Tibial nerve (tissue), 4 donors: ENCODE data around the gene VWA7. TPM values are rescaled to one million over a fixed set of nuclear protein-coding genes. Genes with fewer than 3 reads are reported as not detected.
A peak's percentile ranks its signal among the peaks of the same experiment; 100 is the strongest.

Experiments used
- DNase-seq, 2 donors: peaks; one replicate each; pipeline ENCODE4 v3.0.0-alpha.2; 2019; ENCODE audit warnings: low spot score in 2 of 2
- H3K27ac ChIP-seq, 4 donors: fragments of 200-600 bp; sonication (generic) in 3 of 4; one replicate each; pipeline ENCODE4 v1.5.1; 2017 to 2019; ENCODE audit warnings: mild to moderate bottlenecking in 1 of 4
- H3K27me3 ChIP-seq, 2 donors: fragments of 200-600 bp; sonication (generic) in 1 of 2; one replicate each; pipeline versions ENCODE4 v1.5.1 to v1.6.0; 2017 to 2019
- H3K36me3 ChIP-seq, 3 donors: fragments of 200-600 bp; sonication (generic); one replicate each; pipeline ENCODE4 v1.5.1; 2018 to 2019
- H3K4me1 ChIP-seq, 4 donors: fragments of 200-600 bp; sonication (generic) in 3 of 4; one replicate each; pipeline ENCODE4 v1.5.1; 2017 to 2019
- H3K4me3 ChIP-seq, 4 donors: fragments of 200-600 bp; sonication (generic) in 3 of 4; one replicate each; pipeline ENCODE4 v1.5.1; 2017 to 2019; ENCODE audit warnings: mild to moderate bottlenecking in 1 of 4, moderate library complexity in 1 of 4
- H3K9me3 ChIP-seq, 4 donors: fragments of 200-600 bp; sonication (generic) in 3 of 4; one replicate each; pipeline ENCODE4 v1.5.1; 2017 to 2019
- EP300 ChIP-seq, 2 donors: sonication (generic); formaldehyde crosslinking; IDR thresholded peaks; one replicate each; pipeline ENCODE4 v1.6.1; 2017; ENCODE audit warnings: antibody characterized with exemption in 2 of 2, mild to moderate bottlenecking in 1 of 2
- POLR2A ChIP-seq, 2 donors: fragments of 450-650 bp; IDR thresholded peaks; one replicate each; pipeline ENCODE4 v1.6.1; 2017; ENCODE audit warnings: antibody characterized with exemption in 2 of 2, mild to moderate bottlenecking in 2 of 2, moderate library complexity in 2 of 2
- WGBS, 2 donors: methylation state at CpG; one replicate each; pipeline ENCODE4 v1.1.5; 2018; 5-methylcytosine and 5-hydroxymethylcytosine counted together
- total RNA-seq, 4 donors: library from RNA; depleted of rRNA; stranded (reverse); fragments of >200 nt; gene quantifications; one replicate each; pipeline ENCODE4 v1.1.0, GENCODE V29; 2016
- TF ChIP-seq, protein P1 (sequence below), 5 experiments: fragments of 200-600 bp in 3 of 5; fragments of 450-650 bp in 2 of 5; sonication (generic) in 3 of 5; IDR thresholded peaks; one replicate each; pipeline ENCODE4 v1.5.1; 2016 to 2019; ENCODE audit warnings: antibody characterized with exemption in 5 of 5, mild to moderate bottlenecking in 3 of 5, moderate library complexity in 2 of 5

Gene VWA7
- total RNA-seq, 4 donors from 2014 or later: 0.21 to 0.66 (median 0.35) TPM

DNA sequence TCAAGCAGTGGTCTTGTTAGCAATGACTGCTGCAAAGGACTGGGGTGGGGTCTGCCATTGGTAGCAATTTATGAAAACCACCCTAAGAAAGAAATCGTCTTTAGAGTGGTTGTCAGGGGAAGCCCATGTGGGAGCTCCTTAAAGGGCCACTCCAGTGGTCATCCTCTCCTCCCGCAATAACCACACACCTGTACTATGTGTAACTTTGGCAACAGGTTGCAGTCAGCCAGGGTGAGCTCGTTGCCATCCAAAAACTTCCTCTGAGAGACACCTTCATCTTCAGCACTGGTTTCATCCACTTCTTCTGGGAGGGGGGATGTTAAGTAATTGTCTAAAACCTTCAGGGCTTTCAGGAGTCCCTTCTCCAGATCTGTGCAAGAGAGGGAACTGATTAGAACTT, 45.1 kb downstream of the VWA7 start:
- Histone ChIP-seq H3K27me3 (no peaks in the 10 kb centered on the region), H3K4me1 (peaks cover 0 to 66% (median 33%) of the 10 kb centered on the region in 4 donors), H3K27ac (no peak overlapping the region), H3K4me3 (no peak overlapping the region), H3K9me3 (no peaks in the 10 kb centered on the region), H3K36me3 (peaks cover 0 to 45% (median 4%) of the 10 kb centered on the region in 3 donors)
- 73% methylated on average over 3 of the region's 3 CpGs for WGBS, 2 donors
- DNase-seq: no peak
- TF ChIP-seq EP300 (IDR thresholded peaks at IDR 0.05) (no peak), POLR2A (IDR thresholded peaks at IDR 0.05) (no peak)
- TF ChIP-seq, protein P1, sequence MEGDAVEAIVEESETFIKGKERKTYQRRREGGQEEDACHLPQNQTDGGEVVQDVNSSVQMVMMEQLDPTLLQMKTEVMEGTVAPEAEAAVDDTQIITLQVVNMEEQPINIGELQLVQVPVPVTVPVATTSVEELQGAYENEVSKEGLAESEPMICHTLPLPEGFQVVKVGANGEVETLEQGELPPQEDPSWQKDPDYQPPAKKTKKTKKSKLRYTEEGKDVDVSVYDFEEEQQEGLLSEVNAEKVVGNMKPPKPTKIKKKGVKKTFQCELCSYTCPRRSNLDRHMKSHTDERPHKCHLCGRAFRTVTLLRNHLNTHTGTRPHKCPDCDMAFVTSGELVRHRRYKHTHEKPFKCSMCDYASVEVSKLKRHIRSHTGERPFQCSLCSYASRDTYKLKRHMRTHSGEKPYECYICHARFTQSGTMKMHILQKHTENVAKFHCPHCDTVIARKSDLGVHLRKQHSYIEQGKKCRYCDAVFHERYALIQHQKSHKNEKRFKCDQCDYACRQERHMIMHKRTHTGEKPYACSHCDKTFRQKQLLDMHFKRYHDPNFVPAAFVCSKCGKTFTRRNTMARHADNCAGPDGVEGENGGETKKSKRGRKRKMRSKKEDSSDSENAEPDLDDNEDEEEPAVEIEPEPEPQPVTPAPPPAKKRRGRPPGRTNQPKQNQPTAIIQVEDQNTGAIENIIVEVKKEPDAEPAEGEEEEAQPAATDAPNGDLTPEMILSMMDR (IDR thresholded peaks at IDR 0.05): no peak

DNA sequence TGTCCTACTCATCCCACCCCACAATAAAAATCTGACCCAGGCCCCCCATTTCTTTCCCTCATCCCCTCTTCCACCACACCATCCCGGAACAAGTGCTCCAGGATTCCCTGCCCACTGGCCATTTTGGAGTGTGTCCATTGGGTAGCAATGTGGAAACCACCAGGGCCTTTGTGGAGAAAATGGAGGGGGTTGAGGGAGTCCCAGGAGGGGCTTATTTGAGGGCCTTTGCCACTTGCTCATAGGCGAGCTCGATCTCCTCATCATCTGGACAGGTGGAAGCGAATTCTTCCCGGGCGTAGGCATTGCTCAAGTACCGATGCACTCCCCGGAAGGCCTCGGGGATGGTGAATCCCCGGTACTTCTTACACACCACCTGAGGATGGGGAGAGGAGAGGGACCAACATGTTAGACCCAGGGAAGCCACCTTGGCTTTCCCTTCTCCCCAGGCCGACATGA, 46.5 kb downstream of the VWA7 start:
- Histone ChIP-seq H3K36me3 (peaks cover 0 to 59% (median 4%) of the 10 kb centered on the region in 3 donors), H3K9me3 (no peaks in the 10 kb centered on the region), H3K27ac (peak overlapping the region; percentile 92 to 100 (median 98)), H3K27me3 (no peaks in the 10 kb centered on the region), H3K4me1 (peaks cover 0 to 70% (median 27%) of the 10 kb centered on the region in 4 donors), H3K4me3 (peak overlapping the region in 2 of 4 donors; percentile 92 to 97)
- no peak for DNase-seq
- 85 to 87% methylated on average over 11 of the region's 11 CpGs for WGBS, 2 donors
- TF ChIP-seq EP300 (IDR thresholded peaks at IDR 0.05) (no peak), POLR2A (IDR thresholded peaks at IDR 0.05) (no peak)
- TF ChIP-seq, protein P1 (IDR thresholded peaks at IDR 0.05): no peak

DNA sequence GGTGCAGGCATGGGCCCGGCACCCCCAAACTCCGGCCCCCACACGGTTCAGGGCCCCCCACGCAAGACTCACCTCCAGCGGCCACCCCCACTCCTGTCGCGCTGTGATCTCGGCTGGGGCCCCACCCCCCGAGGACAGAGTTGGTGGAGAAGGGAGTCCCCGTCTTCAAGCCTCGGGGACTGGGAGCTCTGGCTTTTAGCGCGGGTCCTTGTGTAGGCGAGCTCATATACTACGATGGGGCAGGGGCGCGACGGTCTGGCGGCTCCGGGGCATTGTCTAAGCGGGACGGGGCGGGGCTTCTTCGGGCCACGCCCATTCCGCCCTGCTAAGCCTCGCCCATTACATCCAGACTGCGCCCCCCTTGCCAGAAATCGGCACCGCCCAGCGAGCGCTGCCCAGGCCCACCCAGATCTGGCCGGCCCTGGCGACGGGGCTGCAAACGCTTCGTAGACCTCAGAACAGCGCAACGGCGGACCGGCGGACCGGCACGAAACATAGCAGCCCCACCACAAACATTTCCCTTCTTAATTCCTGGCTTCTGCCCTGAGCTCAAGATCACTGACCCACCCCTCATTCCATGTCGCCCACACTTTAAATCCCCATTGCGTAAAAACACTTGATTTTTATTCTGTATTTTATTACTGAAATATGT, 47.0 kb downstream of the VWA7 start:
- H3K9me3 ChIP-seq: no peaks in the 10 kb centered on the region
- H3K27me3 ChIP-seq: no peaks in the 10 kb centered on the region
- H3K36me3 ChIP-seq: peaks cover 0 to 65% (median 4%) of the 10 kb centered on the region in 3 donors
- peak overlapping the region; percentile 92 to 100 (median 98) for H3K27ac ChIP-seq
- WGBS, 2 donors: 1 to 2% methylated on average over 29 to 30 of the region's 46 CpGs
- DNase-seq: peak; percentile 92 to 93
- TF ChIP-seq POLR2A (IDR thresholded peaks at IDR 0.05) (peak; percentile 22 to 85), EP300 (IDR thresholded peaks at IDR 0.05) (peak in 1 of 2 donors; percentile 84)
- TF ChIP-seq, protein P1 (IDR thresholded peaks at IDR 0.05): no peak
- peak overlapping the region; percentile 67 to 97 (median 85) for H3K4me3 ChIP-seq
- peaks cover 0 to 70% (median 27%) of the 10 kb centered on the region in 4 donors for H3K4me1 ChIP-seq

DNA sequence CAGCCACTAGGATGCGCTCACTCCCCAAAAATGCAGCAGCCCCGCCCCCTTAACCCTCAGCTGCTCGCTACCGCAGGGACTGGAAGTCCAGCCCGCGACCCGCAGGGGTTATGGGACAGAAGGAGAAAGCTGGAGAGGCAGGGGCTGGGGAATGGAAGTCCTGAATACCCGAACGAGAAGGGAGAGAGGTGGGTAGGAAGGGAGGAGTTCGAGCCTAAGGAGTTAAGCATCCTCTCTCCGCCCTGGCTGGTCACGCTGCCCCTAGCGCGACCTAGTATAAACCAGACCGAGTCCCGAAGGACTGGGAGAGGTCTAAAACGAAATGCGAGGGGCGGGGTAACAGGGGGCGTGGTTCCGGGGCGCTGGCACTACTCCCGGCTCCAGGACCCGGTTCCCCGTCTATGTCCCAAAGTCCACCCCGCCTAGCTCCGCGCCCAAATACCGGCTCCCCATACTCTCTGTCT, 47.6 kb downstream of the VWA7 start:
- Histone ChIP-seq H3K27ac (peak overlapping the region; percentile 92 to 100 (median 98)), H3K9me3 (no peaks in the 10 kb centered on the region), H3K4me1 (peaks cover 0 to 66% (median 25%) of the 10 kb centered on the region in 4 donors), H3K27me3 (no peaks in the 10 kb centered on the region), H3K4me3 (peak overlapping the region; percentile 67 to 97 (median 85)), H3K36me3 (peaks cover 0 to 66% (median 4%) of the 10 kb centered on the region in 3 donors)
- 1% methylated on average over 27 to 28 of the region's 29 CpGs for WGBS, 2 donors
- TF ChIP-seq, protein P1 (IDR thresholded peaks at IDR 0.05): peak in 2 of 5 experiments; percentile 42 to 85
- TF ChIP-seq POLR2A (IDR thresholded peaks at IDR 0.05) (peak; percentile 18 to 32), EP300 (IDR thresholded peaks at IDR 0.05) (peak; percentile 69 to 84)
- DNase-seq: peak; percentile 94 to 96
